ENCODE results near the gene C1orf52.

DNA sequence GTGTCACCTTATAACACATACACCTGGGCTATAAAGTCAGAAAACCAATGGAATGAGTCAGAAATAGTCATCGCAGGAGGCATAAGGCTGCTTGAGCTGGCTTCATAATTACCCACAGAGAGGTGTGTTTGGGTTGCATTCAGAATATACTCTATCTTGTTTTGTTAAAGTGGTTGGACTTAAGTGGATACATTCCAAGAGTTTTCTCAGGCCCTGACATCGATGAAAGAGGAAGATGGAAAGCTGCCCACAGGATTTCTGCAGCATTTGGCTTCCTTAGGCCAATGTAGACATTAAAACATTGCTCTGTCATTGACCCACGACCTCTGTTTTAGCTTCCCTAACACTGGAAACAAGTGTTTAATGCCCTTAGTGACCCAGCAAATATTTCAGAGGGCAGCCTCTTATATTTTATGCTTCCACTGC lies 35.6 kb upstream of the C1orf52 start:
- TF ChIP-seq, protein P1, sequence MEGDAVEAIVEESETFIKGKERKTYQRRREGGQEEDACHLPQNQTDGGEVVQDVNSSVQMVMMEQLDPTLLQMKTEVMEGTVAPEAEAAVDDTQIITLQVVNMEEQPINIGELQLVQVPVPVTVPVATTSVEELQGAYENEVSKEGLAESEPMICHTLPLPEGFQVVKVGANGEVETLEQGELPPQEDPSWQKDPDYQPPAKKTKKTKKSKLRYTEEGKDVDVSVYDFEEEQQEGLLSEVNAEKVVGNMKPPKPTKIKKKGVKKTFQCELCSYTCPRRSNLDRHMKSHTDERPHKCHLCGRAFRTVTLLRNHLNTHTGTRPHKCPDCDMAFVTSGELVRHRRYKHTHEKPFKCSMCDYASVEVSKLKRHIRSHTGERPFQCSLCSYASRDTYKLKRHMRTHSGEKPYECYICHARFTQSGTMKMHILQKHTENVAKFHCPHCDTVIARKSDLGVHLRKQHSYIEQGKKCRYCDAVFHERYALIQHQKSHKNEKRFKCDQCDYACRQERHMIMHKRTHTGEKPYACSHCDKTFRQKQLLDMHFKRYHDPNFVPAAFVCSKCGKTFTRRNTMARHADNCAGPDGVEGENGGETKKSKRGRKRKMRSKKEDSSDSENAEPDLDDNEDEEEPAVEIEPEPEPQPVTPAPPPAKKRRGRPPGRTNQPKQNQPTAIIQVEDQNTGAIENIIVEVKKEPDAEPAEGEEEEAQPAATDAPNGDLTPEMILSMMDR (IDR thresholded peaks at IDR 0.05), result no peak
- no peak for TF ChIP-seq GTF2I (CRISPR knock-in tag; conservative IDR thresholded peaks at IDR 0.05)
